ENCODE results near the gene CCDC141. TPM values are rescaled to one million over a fixed set of nuclear protein-coding genes. Genes with fewer than 3 reads are reported as not detected.
"Not testable (repeated sequence)": the region's sequence is repeated elsewhere in the genome, so short reads cannot be mapped to it uniquely, and the experiment has no call there.

CCDC141 gene
- total RNA-seq: 39.1 TPM

GRCh38 chr2:179049546-179050311 is at the start of gene CCDC141:
CCDC141 (minus strand) TSS chr2:179050137; CDS start chr2:179049941, 196 bp downstream.
- DNase-seq: peak; percentile 73

- DNase-seq: no peak
Measured at GRCh38 chr2:179098080-179098689, 48.2 kb upstream of the CCDC141 start.

- no peak for DNase-seq
Measured at GRCh38 chr2:179097131-179097530, 47.2 kb upstream of the CCDC141 start.

GRCh38 chr2:179096090-179096489 is 46.2 kb upstream of the CCDC141 start:
- DNase-seq: no peak

- DNase-seq: not testable (repeated sequence)
Measured at GRCh38 chr2:179092912-179093311, 43.0 kb upstream of the CCDC141 start.

GRCh38 chr2:179082697-179083096 is 32.8 kb upstream of the CCDC141 start:
- no peak for DNase-seq

GRCh38 chr2:179081954-179082353 is 32.0 kb upstream of the CCDC141 start:
- DNase-seq: no peak

GRCh38 chr2:179072527-179072926 is 22.6 kb upstream of the CCDC141 start:
- no peak for DNase-seq

GRCh38 chr2:179071810-179072355 is 21.9 kb upstream of the CCDC141 start:
- DNase-seq: no peak

- no peak for DNase-seq
Measured at GRCh38 chr2:179070895-179071294, 21.0 kb upstream of the CCDC141 start.

GRCh38 chr2:179069685-179070084 is 19.7 kb upstream of the CCDC141 start:
- DNase-seq: no peak

- no peak for DNase-seq
Measured at GRCh38 chr2:179068991-179069643, 19.2 kb upstream of the CCDC141 start.

GRCh38 chr2:179059026-179059700 is 9.2 kb upstream of the CCDC141 start:
- DNase-seq: no peak

- DNase-seq: no peak
Measured at GRCh38 chr2:179057737-179058136, 7.8 kb upstream of the CCDC141 start.

- DNase-seq: not testable (repeated sequence)
Measured at GRCh38 chr2:179053568-179053967, 3.6 kb upstream of the CCDC141 start.

- DNase-seq: peak; percentile 69
Measured at GRCh38 chr2:179051250-179051649, 1.3 kb upstream of the CCDC141 start.

GRCh38 chr2:179050755-179051154 is 818 bp upstream of the CCDC141 start:
- DNase-seq: peak; percentile 86

GRCh38 chr2:179049203-179049545 is 763 bp downstream of the CCDC141 start:
- peak; percentile 22 for DNase-seq

GRCh38 chr2:179048099-179048498 is 1.8 kb downstream of the CCDC141 start:
- no peak for DNase-seq

- not testable (repeated sequence) for DNase-seq
Measured at GRCh38 chr2:179045602-179046001, 4.3 kb downstream of the CCDC141 start.

- DNase-seq: no peak
Measured at GRCh38 chr2:179044500-179044899, 5.4 kb downstream of the CCDC141 start.

- DNase-seq: no peak
Measured at GRCh38 chr2:179037807-179038206, 12.1 kb downstream of the CCDC141 start.

All from tongue (tissue), 2 donors.